Skeletal muscle tissue (tissue), 4 donors: ENCODE measurements around the gene AGO3. TPM values are rescaled to one million over a fixed set of nuclear protein-coding genes. Genes with fewer than 3 reads are reported as not detected.
"Not testable (repeated sequence)": the region's sequence is repeated elsewhere in the genome, so short reads cannot be mapped to it uniquely, and the experiment has no call there.

ENCODE experiments used
- H3K27ac ChIP-seq: one replicate; pipeline ENCODE4 v1.7.0; 2013; ENCODE audit warnings: mild to moderate bottlenecking, low read depth, low read length, inconsistent platforms
- H3K27me3 ChIP-seq, 3 donors: one replicate each; pipeline ENCODE4 v1.7.0; 2013; ENCODE audit warnings: low read length in 3 of 3; ENCODE audit not compliant: control insufficient read depth in 3 of 3, insufficient read depth in 3 of 3
- H3K36me3 ChIP-seq, 3 donors: one replicate each; pipeline ENCODE4 v1.7.0; 2013; ENCODE audit warnings: low read length in 3 of 3; ENCODE audit not compliant: control insufficient read depth in 3 of 3, insufficient read depth in 3 of 3
- H3K4me1 ChIP-seq, 3 donors: one replicate each; pipeline ENCODE4 v1.7.0; 2013; ENCODE audit warnings: low read length in 3 of 3, mild to moderate bottlenecking in 3 of 3; ENCODE audit not compliant: control insufficient read depth in 3 of 3, insufficient read depth in 3 of 3
- H3K4me3 ChIP-seq, 3 donors: one replicate each; pipeline ENCODE4 v1.7.0; 2013; ENCODE audit warnings: low read length in 3 of 3
- H3K9ac ChIP-seq, 3 donors: one replicate each; pipeline ENCODE4 v1.7.0; 2013; ENCODE audit warnings: low read length in 3 of 3, mild to moderate bottlenecking in 3 of 3, moderate library complexity in 2 of 3, low read depth in 1 of 3
- H3K9me3 ChIP-seq, 3 donors: one replicate each; pipeline ENCODE4 v1.7.0; 2013; ENCODE audit warnings: low read length in 3 of 3; ENCODE audit not compliant: control insufficient read depth in 3 of 3
- total RNA-seq: library from RNA; depleted of rRNA; stranded (reverse); fragments of >200 nt; gene quantifications from one replicate; pipeline ENCODE4 v1.2.3, GENCODE V29; 2014
- donor health status: Osteomylitis.

Gene AGO3
- total RNA-seq, 1 donor from 2014 or later, result 13.0 TPM

GRCh38 chr1:35936838-35937237 is 5.9 kb downstream of the AGO3 start:
- Histone ChIP-seq H3K27me3 (no peaks in the 10 kb centered on the region), H3K4me3 (no peak overlapping the region), H3K27ac (no peak overlapping the region), H3K9me3 (no peaks in the 10 kb centered on the region), H3K4me1 (peaks cover 3 to 7% (median 7%) of the 10 kb centered on the region in 3 donors), H3K36me3 (no peaks in the 10 kb centered on the region), H3K9ac (no peak overlapping the region)

GRCh38 chr1:35939484-35939883 is 8.6 kb downstream of the AGO3 start:
- no peaks in the 10 kb centered on the region for H3K36me3 ChIP-seq
- H3K4me3 ChIP-seq, result no peak overlapping the region
- no peak overlapping the region for H3K27ac ChIP-seq
- no peaks in the 10 kb centered on the region for H3K4me1 ChIP-seq
- no peak overlapping the region for H3K9ac ChIP-seq
- H3K9me3 ChIP-seq, result no peaks in the 10 kb centered on the region
- H3K27me3 ChIP-seq, result no peaks in the 10 kb centered on the region

- H3K36me3 ChIP-seq, result peaks cover 0 to 4% (median 3%) of the 10 kb centered on the region in 3 donors
- H3K27ac ChIP-seq, result no peak overlapping the region
- H3K4me3 ChIP-seq, result no peak overlapping the region
- no peaks in the 10 kb centered on the region for H3K9me3 ChIP-seq
- no peaks in the 10 kb centered on the region for H3K27me3 ChIP-seq
- no peak overlapping the region for H3K9ac ChIP-seq
- no peaks in the 10 kb centered on the region for H3K4me1 ChIP-seq
Observed at GRCh38 chr1:35945327-35945726, 14.4 kb downstream of the AGO3 start.

GRCh38 chr1:35947547-35947946 is 16.6 kb downstream of the AGO3 start:
- no peak overlapping the region for H3K9ac ChIP-seq
- no peak overlapping the region for H3K4me3 ChIP-seq
- no peaks in the 10 kb centered on the region for H3K4me1 ChIP-seq
- H3K36me3 ChIP-seq, result peaks cover 0 to 4% (median 3%) of the 10 kb centered on the region in 3 donors
- no peak overlapping the region for H3K27ac ChIP-seq
- no peaks in the 10 kb centered on the region for H3K9me3 ChIP-seq
- no peaks in the 10 kb centered on the region for H3K27me3 ChIP-seq

GRCh38 chr1:35958558-35958957 is 27.7 kb downstream of the AGO3 start:
- Histone ChIP-seq H3K27me3 (no peaks in the 10 kb centered on the region), H3K36me3 (no peaks in the 10 kb centered on the region), H3K4me3 (no peak overlapping the region), H3K9ac (no peak overlapping the region), H3K27ac (no peak overlapping the region), H3K4me1 (no peaks in the 10 kb centered on the region), H3K9me3 (no peaks in the 10 kb centered on the region)

GRCh38 chr1:35959304-35959703 is 28.4 kb downstream of the AGO3 start:
- no peak overlapping the region for H3K4me3 ChIP-seq
- no peaks in the 10 kb centered on the region for H3K9me3 ChIP-seq
- H3K4me1 ChIP-seq, result no peaks in the 10 kb centered on the region
- no peaks in the 10 kb centered on the region for H3K27me3 ChIP-seq
- no peak overlapping the region for H3K9ac ChIP-seq
- no peaks in the 10 kb centered on the region for H3K36me3 ChIP-seq
- H3K27ac ChIP-seq, result no peak overlapping the region

- H3K9ac ChIP-seq, result no peak overlapping the region
Observed at GRCh38 chr1:35962952-35963351, 32.0 kb downstream of the AGO3 start.

GRCh38 chr1:35964277-35964676 is 33.4 kb downstream of the AGO3 start:
- not testable (repeated sequence) for H3K9ac ChIP-seq, H3K9me3 ChIP-seq, H3K27me3 ChIP-seq, H3K4me1 ChIP-seq, H3K27ac ChIP-seq, H3K4me3 ChIP-seq, H3K36me3 ChIP-seq

More at GRCh38 chr1:35962952-35963351, 32.0 kb downstream of the AGO3 start:
- Histone ChIP-seq H3K4me1 (no peaks in the 10 kb centered on the region), H3K4me3 (no peak overlapping the region), H3K27me3 (no peaks in the 10 kb centered on the region), H3K27ac (no peak overlapping the region), H3K9me3 (no peaks in the 10 kb centered on the region), H3K36me3 (peaks cover 0 to 3% (median 0%) of the 10 kb centered on the region in 3 donors)

- H3K27ac ChIP-seq, result no peak overlapping the region
- no peaks in the 10 kb centered on the region for H3K4me1 ChIP-seq
- H3K9ac ChIP-seq, result no peak overlapping the region
- H3K4me3 ChIP-seq, result no peak overlapping the region
- no peaks in the 10 kb centered on the region for H3K27me3 ChIP-seq
- peaks cover 0 to 13% (median 9%) of the 10 kb centered on the region in 3 donors for H3K36me3 ChIP-seq
- H3K9me3 ChIP-seq, result no peaks in the 10 kb centered on the region
Observed at GRCh38 chr1:35968396-35968795, 37.5 kb downstream of the AGO3 start.

GRCh38 chr1:35971601-35972000 is 40.7 kb downstream of the AGO3 start:
- H3K36me3 ChIP-seq, result peaks cover 2 to 16% (median 14%) of the 10 kb centered on the region in 3 donors

GRCh38 chr1:35972631-35973030 is 41.7 kb downstream of the AGO3 start:
- H3K4me1 ChIP-seq, H3K27ac ChIP-seq, H3K9me3 ChIP-seq, H3K4me3 ChIP-seq, H3K27me3 ChIP-seq, H3K9ac ChIP-seq: not testable (repeated sequence)
- H3K36me3 ChIP-seq, result peaks cover 2 to 16% (median 14%) of the 10 kb centered on the region in 3 donors

More at GRCh38 chr1:35971601-35972000, 40.7 kb downstream of the AGO3 start:
- H3K9me3 ChIP-seq, result no peaks in the 10 kb centered on the region
- H3K9ac ChIP-seq, result no peak overlapping the region
- no peak overlapping the region for H3K27ac ChIP-seq
- H3K4me1 ChIP-seq, result no peaks in the 10 kb centered on the region
- H3K4me3 ChIP-seq, result no peak overlapping the region
- H3K27me3 ChIP-seq, result no peaks in the 10 kb centered on the region
